GM18951 (cell line): ENCODE measurements around the gene DDX60.

Source experiments
- POLR2A ChIP-seq: IDR thresholded peaks from 4 replicates; pipeline ENCODE4 v1.6.1; 2011; ENCODE audit warnings: mild to moderate bottlenecking; ENCODE audit not compliant: insufficient read length, insufficient read depth; ENCODE audit errors: extremely low read depth
- in situ Hi-C: fragments of 300-500 bp; cut with MboI; formaldehyde crosslinking; loops from one replicate; pipeline ENCODE4 v1.12.0; 2022; ENCODE audit warnings: low sequenced_read_pairs, mixed read lengths, inconsistent platforms; ENCODE audit not compliant: unreplicated experiment

Gene DDX60

DNA sequence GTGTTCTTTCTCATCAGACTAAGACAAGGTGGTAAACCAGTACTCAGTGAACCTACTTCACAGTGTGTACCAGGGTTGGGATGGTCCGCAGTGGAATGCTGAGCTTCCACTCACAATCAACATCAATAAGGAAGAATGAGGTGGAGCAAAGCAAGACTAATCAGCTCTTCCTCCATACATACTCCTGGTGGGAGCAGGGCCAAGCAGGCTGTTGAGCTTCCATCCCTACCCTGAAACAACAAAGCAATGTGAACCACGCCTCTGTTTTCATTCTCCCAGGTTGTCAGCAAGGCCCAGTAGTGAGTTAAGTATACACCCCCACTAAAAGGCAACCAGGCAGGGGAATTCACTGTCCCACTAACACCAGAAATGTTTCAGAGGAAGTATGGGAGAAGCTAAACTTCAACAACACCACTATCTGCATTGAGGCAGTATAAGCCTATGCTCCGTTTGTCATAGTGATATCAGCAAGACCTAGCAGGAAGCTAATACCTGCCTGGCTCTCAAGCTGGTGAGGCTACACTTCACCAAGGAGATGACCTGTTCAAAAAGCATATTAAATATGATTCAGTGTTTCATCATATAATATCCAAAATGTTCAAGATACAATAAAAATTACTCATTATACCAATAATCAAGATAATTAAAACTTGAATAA is 109.5 kb downstream of the DDX60 start:
- in situ Hi-C loops = no loop called here
- no peak for TF ChIP-seq POLR2A

GRCh38 chr4:168203233-168203911 is 115.2 kb downstream of the DDX60 start:
- no peak for TF ChIP-seq POLR2A
- in situ Hi-C loops = no loop called here

DNA sequence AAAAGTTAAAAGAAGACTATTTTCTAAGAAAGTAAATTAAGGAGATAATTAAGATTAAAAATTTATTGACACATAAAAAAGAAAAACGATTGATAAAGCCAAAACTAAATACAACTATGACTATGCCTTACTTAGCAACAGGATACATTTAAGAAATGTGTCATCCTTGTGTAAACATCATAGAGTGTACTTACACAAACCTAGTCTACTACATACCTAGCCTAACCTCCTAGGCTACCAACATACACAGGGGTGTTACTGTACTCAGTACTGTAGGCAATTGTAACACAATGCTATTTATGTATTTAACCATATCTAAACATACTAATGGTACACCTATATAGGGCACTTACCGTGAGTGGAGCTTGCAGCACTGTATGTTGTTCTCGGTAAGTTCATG is 117.9 kb downstream of the DDX60 start:
- in situ Hi-C loops = no loop called here
- no peak for TF ChIP-seq POLR2A

DNA sequence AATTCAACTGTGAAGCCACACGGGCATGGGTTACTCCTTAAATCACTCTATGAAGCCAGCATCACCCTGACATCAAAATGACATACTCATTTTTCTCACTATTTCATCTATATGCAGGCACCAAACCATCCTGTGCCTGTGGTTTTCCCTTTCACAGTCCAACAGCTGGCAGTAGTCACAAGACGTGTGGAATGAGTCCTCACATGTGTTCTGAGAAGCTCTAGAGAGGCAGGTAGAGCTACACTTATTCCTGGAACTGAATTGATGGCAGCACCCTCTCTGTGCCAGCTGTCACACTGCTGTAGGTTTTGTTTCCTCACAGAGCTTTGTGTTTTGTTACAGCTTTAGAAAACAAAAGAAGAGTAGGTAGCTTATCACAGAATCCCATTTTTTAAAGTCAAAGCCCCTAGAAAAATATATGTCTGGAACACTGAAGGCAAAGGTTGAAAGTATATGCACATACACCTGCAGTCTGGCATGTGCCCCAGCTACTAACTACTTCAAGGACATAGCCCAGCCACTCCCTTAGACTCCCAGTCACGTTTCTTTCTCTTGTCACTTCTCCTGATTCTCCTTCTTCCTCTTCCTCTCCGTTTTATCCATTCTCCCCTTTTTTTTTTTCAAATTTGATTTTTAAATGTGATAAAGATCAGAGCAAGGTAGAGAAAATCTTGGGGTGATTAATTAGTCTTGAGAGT is 119.1 kb downstream of the DDX60 start:
- in situ Hi-C loops = loop anchor here (25.0 kb wide), 1 partner anchor 1288 kb away; no protein-coding TSS in a partner anchor
- TF ChIP-seq POLR2A = no peak

- in situ Hi-C loops = loop anchor here (25.0 kb wide), 1 partner anchor 1289 kb away; no protein-coding TSS in a partner anchor
- TF ChIP-seq POLR2A = no peak
Measured at GRCh38 chr4:168197926-168198325, 120.6 kb downstream of the DDX60 start.

DNA sequence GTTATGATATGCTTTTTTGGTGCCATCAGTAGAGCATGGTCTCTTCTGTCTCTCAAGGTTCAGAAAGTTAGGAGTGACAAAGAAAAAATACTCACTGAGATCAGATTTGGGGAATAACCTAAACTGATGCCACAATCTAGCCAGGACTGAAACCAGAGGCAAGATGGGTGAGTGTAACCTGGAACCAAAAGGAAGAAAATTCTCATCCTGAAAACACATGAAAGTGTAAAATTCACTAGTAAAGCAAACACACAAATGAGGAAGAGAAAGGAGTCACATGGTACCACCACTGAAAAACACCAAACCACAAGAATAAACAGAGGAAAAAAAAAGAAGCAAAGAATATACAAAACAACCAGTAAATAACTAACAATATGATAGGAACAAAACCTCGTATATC is 129.8 kb downstream of the DDX60 start:
- in situ Hi-C loops = loop anchor here (25.0 kb wide), 1 partner anchor 1299 kb away; no protein-coding TSS in a partner anchor
- TF ChIP-seq POLR2A = no peak

DNA sequence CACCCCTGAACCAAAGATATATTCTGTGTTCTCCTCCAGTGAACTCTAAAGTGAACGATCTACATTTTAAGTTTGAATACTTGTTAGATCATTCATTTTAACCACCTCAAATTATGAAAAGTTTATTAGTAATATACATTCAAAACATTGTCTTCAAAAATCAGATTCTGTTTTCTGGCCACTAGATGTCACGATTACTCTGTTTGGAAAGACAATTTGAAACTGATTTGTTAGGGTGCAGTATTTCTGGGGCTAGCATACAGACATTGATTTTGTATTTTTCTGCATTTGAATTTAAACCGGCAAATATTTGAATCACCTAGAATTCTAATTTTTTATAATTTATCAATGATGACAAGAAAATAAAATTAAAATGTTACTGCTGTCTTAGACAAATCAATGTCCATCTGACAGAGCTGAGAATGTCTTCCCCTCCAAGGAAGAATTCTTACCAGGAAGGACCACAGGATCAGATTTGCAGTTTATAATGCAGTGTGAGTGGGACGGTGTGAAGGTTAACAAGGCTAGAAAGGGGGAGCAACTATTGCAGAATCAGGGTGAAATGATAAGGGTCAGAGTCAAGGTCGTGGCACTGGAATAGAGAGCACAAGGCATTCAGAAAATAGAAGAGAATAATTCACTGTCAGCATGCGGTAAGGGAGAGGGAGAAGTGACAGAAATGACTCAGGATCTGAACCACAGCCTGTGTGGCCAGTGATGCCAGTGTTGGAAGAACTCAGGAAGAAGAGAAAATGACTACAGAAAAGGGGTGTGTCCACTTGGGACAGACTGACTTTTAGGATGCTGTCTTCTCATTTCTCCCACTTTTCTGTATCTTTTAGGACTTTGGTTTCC is 134.6 kb downstream of the DDX60 start:
- TF ChIP-seq POLR2A = no peak
- in situ Hi-C loops = loop anchor here (25.0 kb wide), 1 partner anchor 1303 kb away; no protein-coding TSS in a partner anchor

- in situ Hi-C loops = loop anchor here (10.0 to 25.0 kb wide), 2 partner anchors 737 to 1310 kb away; no protein-coding TSS in a partner anchor
Measured at GRCh38 chr4:168177546-168178149, 140.9 kb downstream of the DDX60 start.

DNA sequence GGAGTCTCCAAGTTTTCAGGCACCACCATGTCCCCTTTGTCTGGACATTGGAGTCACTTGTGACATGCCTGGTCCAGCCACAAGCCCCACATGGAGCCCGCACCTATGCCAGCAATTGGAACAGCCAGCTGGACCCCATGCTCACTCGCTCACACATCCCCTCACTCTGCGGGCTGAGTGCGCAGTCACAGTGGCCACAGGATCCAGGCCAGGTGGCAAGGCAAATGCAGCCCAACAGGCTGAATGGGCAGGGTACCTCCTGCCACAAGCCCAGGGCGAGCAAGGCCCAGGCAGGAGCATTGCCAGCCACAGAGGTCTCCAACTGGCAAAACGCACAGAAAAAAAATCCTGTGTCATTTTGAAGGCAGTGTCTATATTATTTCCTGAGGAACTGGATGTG is 144.2 kb downstream of the DDX60 start:
- TF ChIP-seq POLR2A = no peak
- in situ Hi-C loops = loop anchor here (10.0 kb wide), 1 partner anchor 740 kb away; no protein-coding TSS in a partner anchor

More at GRCh38 chr4:168177546-168178149, 140.9 kb downstream of the DDX60 start:
- no peak for TF ChIP-seq POLR2A

- in situ Hi-C loops = no loop called here
Measured at GRCh38 chr4:168167714-168168284, 150.8 kb downstream of the DDX60 start.

More at GRCh38 chr4:168167714-168168284, 150.8 kb downstream of the DDX60 start:
- TF ChIP-seq POLR2A = no peak
